ENCODE data around the gene CYP46A1.

- TF ChIP-seq POLR2A (IDR thresholded peaks at IDR 0.05): no peak
- no peak for TF ChIP-seq CTCF (IDR thresholded peaks at IDR 0.05)
Measured at GRCh38 chr14:99744873-99745224, 60.8 kb downstream of the CYP46A1 start.
